Breast epithelium (tissue), 3 donors: ENCODE measurements around the gene ELOVL6.

Experiments
- POLR2A ChIP-seq: fragments of 450-650 bp; IDR thresholded peaks from one replicate; pipeline ENCODE4 v1.6.1; 2016; ENCODE audit warnings: antibody characterized with exemption, mild to moderate bottlenecking, moderate library complexity
- POLR2AphosphoS5 ChIP-seq, 3 donors: sonication (generic); formaldehyde crosslinking; IDR thresholded peaks; one replicate each; pipeline ENCODE4 v1.6.1; 2017; ENCODE audit warnings: antibody characterized with exemption in 3 of 3
- TF ChIP-seq, protein P1 (sequence below), 3 donors: fragments of 450-650 bp; IDR thresholded peaks; one replicate each; pipeline ENCODE4 v1.5.1; 2016 to 2017; ENCODE audit warnings: antibody characterized with exemption in 3 of 3, mild to moderate bottlenecking in 3 of 3, moderate library complexity in 3 of 3

DNA sequence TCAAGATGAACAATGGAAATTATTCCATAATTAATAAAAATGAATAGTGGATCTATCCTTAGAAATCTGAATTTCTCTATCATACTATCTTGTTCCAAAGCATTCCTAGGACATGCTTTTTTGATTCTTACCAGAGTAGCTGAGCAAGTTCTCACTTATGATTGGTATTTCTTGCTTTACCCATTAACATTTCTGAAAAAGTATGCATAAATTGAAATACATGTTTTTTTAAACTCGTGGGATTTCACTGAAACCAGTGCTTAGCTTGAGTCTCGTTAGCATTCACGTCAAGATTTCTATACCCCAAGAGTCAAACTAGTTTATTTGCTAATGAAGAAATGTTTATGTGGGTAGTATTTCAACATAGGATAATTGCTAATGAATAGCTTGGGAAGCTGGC is 89.0 kb downstream of the ELOVL6 start:
- TF ChIP-seq, protein P1, sequence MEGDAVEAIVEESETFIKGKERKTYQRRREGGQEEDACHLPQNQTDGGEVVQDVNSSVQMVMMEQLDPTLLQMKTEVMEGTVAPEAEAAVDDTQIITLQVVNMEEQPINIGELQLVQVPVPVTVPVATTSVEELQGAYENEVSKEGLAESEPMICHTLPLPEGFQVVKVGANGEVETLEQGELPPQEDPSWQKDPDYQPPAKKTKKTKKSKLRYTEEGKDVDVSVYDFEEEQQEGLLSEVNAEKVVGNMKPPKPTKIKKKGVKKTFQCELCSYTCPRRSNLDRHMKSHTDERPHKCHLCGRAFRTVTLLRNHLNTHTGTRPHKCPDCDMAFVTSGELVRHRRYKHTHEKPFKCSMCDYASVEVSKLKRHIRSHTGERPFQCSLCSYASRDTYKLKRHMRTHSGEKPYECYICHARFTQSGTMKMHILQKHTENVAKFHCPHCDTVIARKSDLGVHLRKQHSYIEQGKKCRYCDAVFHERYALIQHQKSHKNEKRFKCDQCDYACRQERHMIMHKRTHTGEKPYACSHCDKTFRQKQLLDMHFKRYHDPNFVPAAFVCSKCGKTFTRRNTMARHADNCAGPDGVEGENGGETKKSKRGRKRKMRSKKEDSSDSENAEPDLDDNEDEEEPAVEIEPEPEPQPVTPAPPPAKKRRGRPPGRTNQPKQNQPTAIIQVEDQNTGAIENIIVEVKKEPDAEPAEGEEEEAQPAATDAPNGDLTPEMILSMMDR (IDR thresholded peaks at IDR 0.05), result no peak
- no peak for TF ChIP-seq POLR2A
- TF ChIP-seq POLR2AphosphoS5 (IDR thresholded peaks at IDR 0.05), result no peak
